NK-92 (cell line): Measurements from ENCODE around the gene ADPRM.
"Not testable (repeated sequence)": the region's sequence is repeated elsewhere in the genome, so short reads cannot be mapped to it uniquely, and the experiment has no call there.

Source experiments
- DNase-seq: peaks from one replicate; lab custom pipeline; 2025; ENCODE audit not compliant: unreplicated experiment; lab: John Stamatoyannopoulos, UW

The ADPRM gene

DNA sequence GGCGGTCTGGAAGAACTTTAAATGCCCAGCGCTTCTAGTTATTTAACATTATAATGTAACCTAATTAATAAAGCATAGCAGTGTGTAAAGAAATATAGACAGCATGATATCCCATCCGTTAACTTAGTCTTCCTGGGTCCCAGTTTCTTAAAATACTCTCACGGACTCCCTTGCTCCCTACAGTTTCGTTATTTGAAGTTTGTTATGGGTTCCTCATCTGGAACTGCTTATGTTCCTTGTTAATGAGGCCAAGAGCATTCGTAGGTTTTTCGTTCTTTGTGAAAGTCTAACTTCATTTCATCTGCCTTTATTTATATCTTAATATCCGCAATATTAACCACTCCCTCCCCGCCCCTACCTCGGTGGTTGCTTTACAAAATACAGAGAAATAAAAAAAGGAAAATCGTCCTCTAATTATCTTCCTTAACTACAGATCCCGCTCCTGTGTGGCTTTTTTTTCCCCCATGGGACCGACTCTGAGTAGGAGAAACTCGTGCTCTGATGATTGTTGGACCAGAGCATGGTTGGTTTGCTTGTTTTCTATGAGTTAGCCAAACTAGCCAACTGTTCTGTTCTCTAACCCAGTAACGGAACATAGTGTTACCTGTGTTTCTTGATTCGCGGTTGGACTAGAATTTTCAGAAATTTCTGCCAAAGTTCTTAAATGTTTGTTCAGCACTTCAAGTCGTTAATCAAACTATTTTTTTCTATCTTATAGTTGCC lies 863 bp downstream of the ADPRM start:
- DNase-seq, result no peak

GRCh38 chr17:10699856-10700255 lies 2.5 kb downstream of the ADPRM start:
- no peak for DNase-seq

DNA sequence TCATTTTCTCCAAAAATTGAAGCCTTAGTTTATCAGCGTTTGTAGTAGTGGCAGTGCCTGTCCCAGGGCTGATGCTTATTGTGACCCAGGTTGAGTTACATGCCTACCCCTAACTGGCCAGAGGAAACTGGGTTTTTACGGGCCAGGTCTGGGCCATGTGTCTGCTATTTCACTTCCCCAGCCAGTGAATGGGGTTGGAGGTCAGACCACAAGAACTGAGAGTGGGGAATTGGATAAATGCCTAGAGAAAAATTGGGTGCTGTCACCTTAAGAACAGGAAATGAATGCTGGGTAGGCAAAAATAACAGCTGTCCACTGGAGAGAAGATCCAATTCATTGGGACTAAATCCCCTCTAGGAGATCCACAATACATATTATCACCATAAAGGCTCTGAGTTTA lies 5.2 kb downstream of the ADPRM start:
- no peak for DNase-seq

GRCh38 chr17:10705727-10706126 lies 8.3 kb downstream of the ADPRM start:
- no peak for DNase-seq

DNA sequence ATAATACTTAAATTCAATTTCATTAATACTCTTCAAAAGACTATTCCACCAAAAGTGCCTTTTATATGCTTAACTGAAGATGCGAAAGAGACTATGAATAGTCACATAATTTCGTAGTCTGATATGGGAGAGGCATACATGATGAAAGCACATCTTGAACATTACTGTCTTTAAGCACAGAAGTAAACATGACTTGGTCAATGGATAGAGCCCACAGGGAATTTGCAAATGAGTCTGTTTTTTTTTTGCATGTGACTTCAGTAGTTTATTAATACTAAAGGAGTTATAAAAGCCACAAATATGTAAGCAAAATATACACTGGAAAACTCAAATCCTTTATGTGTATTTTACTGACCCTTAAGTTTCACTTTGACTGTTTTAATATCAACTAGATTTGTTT lies 15.9 kb downstream of the ADPRM start:
- no peak for DNase-seq

- DNase-seq, result no peak
Observed at GRCh38 chr17:10716218-10716617, 18.8 kb downstream of the ADPRM start.

GRCh38 chr17:10718547-10718946 lies 21.2 kb downstream of the ADPRM start:
- no peak for DNase-seq

- DNase-seq, result no peak
Observed at GRCh38 chr17:10724546-10725195, 27.3 kb downstream of the ADPRM start.

GRCh38 chr17:10725262-10725661 lies 27.9 kb downstream of the ADPRM start:
- DNase-seq, result no peak

- no peak for DNase-seq
Observed at GRCh38 chr17:10726196-10726595, 28.8 kb downstream of the ADPRM start.

DNA sequence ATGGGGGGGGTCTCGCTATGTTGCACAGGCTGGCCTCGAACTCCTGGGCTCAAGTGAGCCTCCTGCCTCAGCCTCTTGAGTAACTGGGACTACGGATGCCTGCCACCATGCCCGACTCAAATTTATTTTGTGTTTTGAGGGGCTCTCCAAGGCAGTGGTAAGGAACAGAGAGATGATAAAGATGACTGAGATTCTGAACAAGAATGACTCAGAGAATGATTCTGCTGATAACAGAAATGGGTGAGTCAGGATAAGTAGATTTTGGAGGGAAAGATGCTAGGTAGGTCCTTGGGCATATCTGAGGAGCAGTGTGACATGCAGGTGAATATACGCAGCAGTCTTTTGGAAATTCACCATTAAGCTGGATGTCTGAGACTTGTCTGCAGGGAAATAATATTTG lies 29.8 kb downstream of the ADPRM start:
- no peak for DNase-seq

- no peak for DNase-seq
Observed at GRCh38 chr17:10728331-10728892, 31.0 kb downstream of the ADPRM start.

DNA sequence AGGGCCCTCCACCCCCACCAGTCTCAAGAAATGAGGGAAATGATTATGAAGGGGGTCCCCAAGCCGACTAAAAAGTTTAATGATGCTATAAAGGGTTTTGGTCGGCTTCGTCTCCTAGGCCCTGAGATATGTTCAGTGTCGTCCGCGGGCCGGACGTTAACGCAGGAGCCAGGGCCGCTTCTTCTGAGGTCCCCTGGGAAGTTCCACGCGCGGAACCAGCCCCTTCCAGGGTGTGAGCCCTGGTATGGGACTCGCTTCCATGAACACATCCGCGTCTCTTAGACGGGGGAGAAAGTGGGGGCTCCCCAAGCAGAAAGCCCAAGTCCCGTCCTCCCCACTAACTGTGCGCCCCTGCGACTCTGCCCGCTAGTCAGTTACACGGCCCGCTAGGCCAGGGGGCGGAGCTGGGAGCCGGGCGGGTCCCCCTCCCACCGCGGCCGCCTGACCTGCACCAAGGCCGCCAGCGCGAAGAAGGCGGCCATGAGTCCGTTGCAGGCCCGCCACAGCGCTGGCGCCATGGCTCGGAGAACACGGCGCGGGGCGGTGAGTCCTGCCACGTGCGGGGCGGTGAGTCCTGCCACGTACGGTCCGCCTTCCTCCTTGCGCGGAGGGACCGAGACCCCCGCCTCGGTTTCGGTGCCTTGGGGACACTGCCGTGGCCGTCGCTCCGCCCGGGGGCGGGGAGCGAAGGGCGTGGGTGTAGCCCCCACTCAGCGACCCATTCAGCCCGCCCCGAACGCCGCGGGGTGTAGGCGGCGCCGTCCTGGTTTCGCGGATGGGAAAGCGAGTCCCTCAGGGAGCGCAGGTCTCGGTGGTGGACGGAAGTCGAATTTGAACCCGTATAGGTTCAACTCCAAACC lies 32.2 kb downstream of the ADPRM start, which contains the start of gene TMEM220:
TSS of gene TMEM220 (minus strand) at position 690 of the 860 bp plus-strand sequence. CDS start at position 518, 172 bp downstream.
- no peak for DNase-seq

DNA sequence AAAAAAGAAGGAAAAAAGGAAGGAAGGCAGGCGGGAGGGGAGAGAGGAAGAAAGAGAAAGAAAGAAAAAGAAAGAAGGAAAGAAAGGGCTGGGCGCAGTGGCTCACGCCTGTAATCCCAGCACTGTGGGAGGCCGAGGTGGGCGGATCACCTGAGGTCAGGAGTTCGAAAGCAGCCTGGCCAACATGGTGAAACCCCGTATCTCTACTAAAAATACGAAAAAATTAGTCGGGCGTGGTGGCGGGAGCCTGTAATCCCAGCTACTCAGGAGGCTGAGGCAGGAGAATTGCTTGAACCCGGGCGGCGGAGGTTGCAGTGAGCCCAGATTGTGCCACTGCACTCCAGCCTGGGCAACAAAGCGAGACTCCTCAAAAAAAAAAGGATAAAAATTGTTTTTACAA lies 32.9 kb downstream of the ADPRM start:
- not testable (repeated sequence) for DNase-seq

DNA sequence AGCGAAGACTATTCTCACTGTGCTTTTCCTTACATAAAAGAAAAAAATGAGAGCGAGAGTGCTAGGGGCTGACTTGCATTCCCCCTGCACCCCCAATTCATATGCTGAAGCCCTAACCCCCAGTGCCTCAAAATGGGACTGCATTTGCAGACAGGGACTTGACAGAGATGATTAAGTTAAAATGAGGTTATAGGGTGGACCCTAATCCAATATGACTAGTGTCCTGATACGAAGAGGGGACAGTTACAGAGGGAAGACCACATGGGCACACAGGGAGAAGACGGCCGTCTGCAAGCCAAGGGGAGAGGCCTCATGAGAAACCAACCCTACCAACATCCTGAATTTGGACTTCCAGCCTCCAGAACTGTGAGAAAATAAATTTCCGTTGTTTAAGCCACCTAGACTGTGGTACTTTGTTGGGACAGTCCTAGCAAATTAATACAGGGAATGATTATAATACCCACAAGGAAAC lies 34.0 kb downstream of the ADPRM start:
- DNase-seq, result no peak

GRCh38 chr17:10732121-10732520 lies 34.7 kb downstream of the ADPRM start:
- DNase-seq, result not testable (repeated sequence)

GRCh38 chr17:10733666-10734065 lies 36.3 kb downstream of the ADPRM start:
- DNase-seq, result no peak

GRCh38 chr17:10735251-10735650 lies 37.9 kb downstream of the ADPRM start:
- no peak for DNase-seq

DNA sequence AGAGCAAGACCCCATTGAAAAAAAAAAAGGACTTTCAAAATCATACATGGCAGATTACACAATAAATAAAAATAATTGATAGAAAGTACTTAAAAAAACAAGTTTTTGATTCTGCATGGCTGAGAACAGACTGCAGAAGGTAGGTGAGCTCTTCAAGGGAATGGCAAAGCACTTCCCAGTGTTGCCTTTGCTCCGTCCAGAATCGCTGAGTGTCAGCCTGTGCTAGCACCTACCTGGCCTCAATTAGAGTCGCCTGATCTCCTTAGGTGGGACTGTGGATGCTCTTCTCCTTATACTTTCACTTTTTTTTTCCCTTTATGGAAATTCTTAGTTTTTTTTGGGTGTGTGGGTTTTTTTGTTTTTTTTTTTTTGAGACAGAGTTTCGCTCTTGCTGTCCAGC lies 38.4 kb downstream of the ADPRM start:
- no peak for DNase-seq

- DNase-seq, result no peak
Observed at GRCh38 chr17:10737168-10737622, 39.8 kb downstream of the ADPRM start.

DNA sequence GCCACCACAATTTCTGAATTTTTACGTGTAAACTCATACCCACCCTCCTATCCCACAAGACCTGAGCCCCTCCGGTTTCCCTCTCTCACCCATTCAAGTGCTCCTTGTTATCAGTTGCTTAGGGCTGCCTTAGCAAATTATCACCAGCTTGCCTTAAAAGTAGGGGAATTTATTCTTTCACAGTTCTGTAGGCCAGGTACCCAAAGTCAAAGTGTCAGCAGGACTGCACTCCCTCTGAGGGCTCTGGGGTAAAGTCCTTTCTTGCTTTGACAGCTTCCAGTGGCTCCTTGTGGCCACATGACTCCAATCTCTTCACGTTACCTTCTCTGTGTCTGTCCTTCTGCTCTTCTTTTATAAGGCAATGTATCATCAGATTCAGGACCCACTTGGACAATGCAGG lies 40.3 kb downstream of the ADPRM start:
- no peak for DNase-seq
